GM12878 (cell line): ENCODE data around the gene CLUH. TPM values are rescaled to one million over a fixed set of nuclear protein-coding genes. Genes with fewer than 3 reads are reported as not detected.
A peak's percentile ranks its signal among the peaks of the same experiment; 100 is the strongest.

Experiments
- ATAC-seq: fragments of 200-7000 bp; cut with Tn5 transposase; 3 replicates; pipeline ENCODE4 v1.9.1; 2020; ENCODE audit warnings: mild to moderate bottlenecking, moderate library complexity
- BruUV-seq: library from RNA; stranded (reverse); fragments of 400-500 nt; replicated peaks from 2 replicates; lab custom pipeline; 2021; lab: Mats Ljungman, UMichigan
- CTCF ChIA-PET: fragments of 300-600 bp; sonication (Branson Sonifier 250); formaldehyde crosslinking; extraction: SDS; loops from one replicate; lab custom pipeline; 2021; ENCODE audit warnings: inconsistent platforms; lab: Yijun Ruan, JAX
- POLR2A ChIA-PET: fragments of 350-600 bp; formaldehyde crosslinking; extraction: SDS; loops from one replicate; lab custom pipeline; 2021; ENCODE audit warnings: inconsistent platforms; lab: Charles Lee
- RAD21 ChIA-PET: fragments of 300-600 bp; sonication (Branson Sonifier 250); formaldehyde crosslinking; loops from one replicate; lab custom pipeline; 2023; ENCODE audit warnings: antibody characterized with exemption; ENCODE audit not compliant: unreplicated experiment; lab: Charles Lee
- SMC1A ChIA-PET: fragments of 300-600 bp; sonication (Branson Sonifier 250); formaldehyde crosslinking; loops from one replicate; lab custom pipeline; 2023; ENCODE audit not compliant: unreplicated experiment, uncharacterized antibody; lab: Charles Lee
- DNase-seq: peaks from one replicate; pipeline ENCODE4 v3.0.0-alpha.2; 2011; ENCODE audit warnings: low read depth, low spot score
- FAIRE-seq: peaks from 3 replicates; lab custom pipeline; 2011; peaks lifted over from hg19 to GRCh38; lab: Jason Lieb, UNC
- H2AFZ ChIP-seq: 2 replicates; pipeline ENCODE4 v1.6.0; 2011; ENCODE audit warnings: low read depth, low read length, control low read depth; ENCODE audit not compliant: control insufficient read depth
- H3K27ac ChIP-seq: 2 replicates; pipeline ENCODE4 v1.5.1; 2011; ENCODE audit warnings: control low read depth; ENCODE audit not compliant: control insufficient read depth, insufficient read depth
- H3K27me3 ChIP-seq, 2 experiments: replicated peaks in 1 of 2; 2 replicates each; pipeline versions ENCODE4 v1.6.0 to v1.6.1; 2011; ENCODE audit warnings: low read length in 1 of 2; ENCODE audit not compliant: control insufficient read depth in 2 of 2, insufficient read depth in 2 of 2
- H3K36me3 ChIP-seq, 2 experiments: 2 replicates each; pipeline ENCODE4 v1.5.1; 2011; ENCODE audit warnings: low read length in 1 of 2; ENCODE audit not compliant: control insufficient read depth in 2 of 2, insufficient read depth in 2 of 2
- H3K4me1 ChIP-seq: 2 replicates; pipeline ENCODE4 v1.6.1; 2011; ENCODE audit warnings: mild to moderate bottlenecking, low read length, moderate library complexity, mixed read lengths; ENCODE audit not compliant: control insufficient read depth, insufficient read depth
- H3K4me2 ChIP-seq: 2 replicates; pipeline ENCODE4 v1.6.0; 2011; ENCODE audit warnings: control low read depth; ENCODE audit not compliant: control insufficient read depth, insufficient read depth
- H3K4me3 ChIP-seq: fragments of 200-600 bp; sonication (generic); 2 replicates; pipeline ENCODE4 v1.5.1; 2016
- H3K79me2 ChIP-seq: 2 replicates; pipeline ENCODE4 v1.6.0; 2011; ENCODE audit warnings: low read length; ENCODE audit not compliant: control insufficient read depth, insufficient read depth
- H3K9ac ChIP-seq: 2 replicates; pipeline ENCODE4 v1.8.0; 2011; ENCODE audit warnings: low read length, control low read depth, mixed read lengths; ENCODE audit not compliant: control insufficient read depth, insufficient read depth
- H3K9me3 ChIP-seq: replicated peaks from 3 replicates; pipeline ENCODE4 v1.5.1; 2011; ENCODE audit warnings: mild to moderate bottlenecking, low read length; ENCODE audit not compliant: control insufficient read depth, insufficient read depth
- H4K20me1 ChIP-seq: 2 replicates; pipeline ENCODE4 v1.6.0; 2011; ENCODE audit not compliant: control insufficient read depth, insufficient read depth
- MYC ChIP-seq: IDR thresholded peaks from 2 replicates; pipeline ENCODE4 v1.6.1; 2011; ENCODE audit warnings: mild to moderate bottlenecking, low read length, moderate library complexity, inconsistent platforms; ENCODE audit not compliant: insufficient read depth, insufficient replicate concordance, insufficient read length, severe bottlenecking
- RCOR1 ChIP-seq: conservative IDR thresholded peaks from 2 replicates; pipeline ENCODE4 v1.6.1; 2012; ENCODE audit warnings: low read depth, low read length, improper control_type of control experiment
- ZBTB33 ChIP-seq: fragments of 450-650 bp; IDR thresholded peaks from 2 replicates; pipeline ENCODE4 v1.6.1; 2017; ENCODE audit warnings: mild to moderate bottlenecking
- ZNF687 ChIP-seq: fragments of 450-650 bp; IDR thresholded peaks from 2 replicates; pipeline ENCODE4 v1.6.1; 2017; ENCODE audit warnings: mild to moderate bottlenecking, moderate library complexity
- WGBS: methylation state at CpG from one replicate; pipeline ENCODE4 v1.1.6; 2016; ENCODE audit warnings: low lambda C conversion rate; ENCODE audit not compliant: insufficient replicate concordance, insufficient coverage; ENCODE audit errors: missing lambda C conversion rate; 5-methylcytosine and 5-hydroxymethylcytosine counted together
- in situ Hi-C: fragments of 300-500 bp; cut with MboI; formaldehyde crosslinking; loops from 9 replicates; pipeline ENCODE4 v1.14.3; 2018; ENCODE audit warnings: mixed read lengths
- intact Hi-C: fragments of 100-400 bp; cut with micrococcal nuclease; formaldehyde crosslinking; loops from one replicate; pipeline ENCODE4 v1.14.2; 2022; ENCODE audit not compliant: unreplicated experiment
- microRNA counts: library from miRNA; unstranded; fragments of <30 nt; microRNA quantifications from one replicate; lab custom pipeline; 2016
- microRNA-seq: library from miRNA; unstranded; fragments of <30 nt; microRNA quantifications from one replicate; pipeline ENCODE4, GENCODE V29; 2018
- polyA plus RNA-seq, 11 experiments: library from polyadenylated mRNA; depleted of rRNA in 4 of 11; unstranded in 6 of 11; stranded (reverse) in 5 of 11; fragments of >200 nt; fragmentation: Nextera tagmentation in 4 of 11; fragmentation: Illumina TruSeq in 1 of 11; extraction: Ambion mirVana in 4 of 11; extraction: Trizol in 1 of 11; gene quantifications; 1 replicate in 1 of 11; 2 replicates in 10 of 11; pipeline versions ENCODE4 v1.2.1 to v1.2.3, GENCODE V29; 2011 to 2016; ENCODE audit warnings: inconsistent platforms in 2 of 11, missing spikeins in 2 of 11, low read depth in 1 of 11
- small RNA-seq: library from RNA; depleted of rRNA; stranded (forward); fragments of <200 nt; gene quantifications from one replicate; pipeline ENCODE3, GENCODE V24; 2014
- total RNA-seq, 4 experiments: library from RNA; depleted of rRNA in 3 of 4; stranded (reverse); fragments of >200 nt in 3 of 4; fragmentation: Illumina TruSeq in 1 of 4; extraction: Trizol in 1 of 4; gene quantifications; 2 replicates each; pipeline versions ENCODE4 v1.2.1 to v1.2.3, GENCODE V29; 2013 to 2021

Gene CLUH
- total and polyA plus RNA-seq, 10 of the 15 experiments (the other 5 are each of a cell fraction or from before 2014, with no cell fraction given) = 0.11 to 147 (median 60.2) TPM

DNA sequence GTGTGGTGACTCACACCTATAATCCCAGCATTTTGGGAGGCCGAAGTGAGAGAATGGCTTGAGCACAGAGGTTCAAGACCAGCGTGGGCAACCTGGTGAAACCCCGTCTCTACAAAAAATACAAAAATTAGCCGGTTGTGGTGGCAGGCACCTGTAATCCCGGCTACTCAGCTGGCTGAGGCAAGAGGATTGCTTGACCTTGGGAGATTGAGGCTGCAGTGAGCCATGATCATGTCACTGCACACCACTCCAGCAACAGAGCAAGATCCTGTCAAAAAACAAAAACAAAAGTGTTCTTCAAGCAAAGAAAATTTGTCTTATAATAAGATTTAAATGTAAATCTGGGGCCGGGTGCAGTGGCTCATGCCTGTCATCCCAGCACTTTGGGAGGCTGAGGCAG lies 66.6 kb downstream of the CLUH start:
- no peak for ATAC-seq
- WGBS = 81% methylated on average over 6 of the region's 6 CpGs

More for the DNA sequence above, 66.6 kb downstream of the CLUH start:
- RAD21 ChIA-PET = interaction anchor here (0.6 kb wide), 1 partner anchor 31 kb away, joined by 4 read pairs; no protein-coding TSS in a partner anchor
- intact Hi-C loops (no loop called here), in situ Hi-C loops (no loop called here)
- FAIRE-seq (no peak), DNase-seq (no peak)
- Histone ChIP-seq H3K9me3 (no peaks in the 10 kb centered on the region), H3K4me2 (no peak overlapping the region), H2AFZ (no peak overlapping the region), H3K4me3 (no peak overlapping the region), H3K9ac (no peak overlapping the region), H3K36me3 (peaks cover 2 to 21% of the 10 kb centered on the region in 2 experiments; a peak in 3 of 4 replicates), H3K79me2 (peaks cover 2% of the 10 kb centered on the region), H3K27me3 (no peaks in the 10 kb centered on the region), H3K27ac (no peak overlapping the region), H3K4me1 (no peaks in the 10 kb centered on the region), H4K20me1 (no peaks in the 10 kb centered on the region)
- TF ChIP-seq MYC = no peak
- no peak for TF ChIP-seq RCOR1
- TF ChIP-seq ZBTB33 = no peak
- TF ChIP-seq ZNF687 = no peak
- SMC1A ChIA-PET = interaction anchor here (1.1 kb wide), 1 partner anchor 9 kb away, joined by 3 read pairs; no protein-coding TSS in a partner anchor
- POLR2A ChIA-PET = no interaction called here
- no TSS peak for BruUV-seq
- CTCF ChIA-PET = no interaction called here

MicroRNA genes within 50 kb of the gene (microRNA counts, 767-probe panel; counts per million panel counts)
- 1,936 counts per million, percentile 74 among the panel's probes with 10 or more counts for microRNA hsa-miR-1253 (lab: Ali Mortazavi, UCI)

Small RNA genes within 50 kb of the gene (microRNA-seq; reads per million reads assigned to microRNA genes)
- gene MIR1253 (not detected), gene MIR6776 (not detected)

Small RNA genes within 50 kb of the gene (small RNA-seq; reads per million reads assigned to genes)
- gene MIR1253 (not detected), gene MIR6776 (not detected), gene RN7SL608P (not detected), gene hsa-mir-1253 (not detected)

Other genes starting within 250 kb of the CLUH start
- 22.0 and 23.5 TPM in 2 replicates for gene METTL16, start 199.9 kb downstream of the CLUH start, total RNA-seq (2014; rRNA removed)
- gene METTL16, start 199.9 kb downstream of the CLUH start, total RNA-seq (2014; rRNA removed; fragmentation: Illumina TruSeq; extraction: Trizol) = 20.9 and 21.9 TPM in 2 replicates
- gene METTL16, start 199.9 kb downstream of the CLUH start, total RNA-seq (2021) = 31.3 and 34.3 TPM in 2 replicates
- 21.1 and 22.0 TPM in 2 replicates for gene METTL16, start 199.9 kb downstream of the CLUH start, polyA plus RNA-seq (2011; rRNA removed)
- 24.5 and 24.6 TPM in 2 replicates for gene METTL16, start 199.9 kb downstream of the CLUH start, polyA plus RNA-seq (2014; fragmentation: Illumina TruSeq; extraction: Trizol)
- gene METTL16, start 199.9 kb downstream of the CLUH start, polyA plus RNA-seq (2014; fragmentation: Nextera tagmentation; extraction: Ambion mirVana) = 10 to 100 TPM; 15.6 to 22.9 TPM
- gene METTL16, start 199.9 kb downstream of the CLUH start, polyA plus RNA-seq (2014; rRNA removed) = 22.3 and 25.8 TPM in 2 replicates
- 10 to 100 TPM; 28.6 to 31.7 TPM for gene METTL16, start 199.9 kb downstream of the CLUH start, polyA plus RNA-seq (2016; fragmentation: Nextera tagmentation; extraction: Ambion mirVana)
- 28.9 and 30.1 TPM in 2 replicates for gene PAFAH1B1, start 118.1 kb downstream of the CLUH start, total RNA-seq (2014; rRNA removed)
- 64.1 and 66.1 TPM in 2 replicates for gene PAFAH1B1, start 118.1 kb downstream of the CLUH start, total RNA-seq (2014; rRNA removed; fragmentation: Illumina TruSeq; extraction: Trizol)
- gene PAFAH1B1, start 118.1 kb downstream of the CLUH start, total RNA-seq (2021) = 94.4 and 96.8 TPM in 2 replicates
- gene PAFAH1B1, start 118.1 kb downstream of the CLUH start, polyA plus RNA-seq (2011; rRNA removed) = 107 and 117 TPM in 2 replicates
- gene PAFAH1B1, start 118.1 kb downstream of the CLUH start, polyA plus RNA-seq (2014; fragmentation: Illumina TruSeq; extraction: Trizol) = 61.2 and 87.3 TPM in 2 replicates
- gene PAFAH1B1, start 118.1 kb downstream of the CLUH start, polyA plus RNA-seq (2014; fragmentation: Nextera tagmentation; extraction: Ambion mirVana) = 10 to 100 TPM; 32.6 to 41.0 TPM
- gene PAFAH1B1, start 118.1 kb downstream of the CLUH start, polyA plus RNA-seq (2014; rRNA removed) = 47.6 and 48.8 TPM in 2 replicates
- 10 to 100 TPM; 47.9 to 49.4 TPM for gene PAFAH1B1, start 118.1 kb downstream of the CLUH start, polyA plus RNA-seq (2016; fragmentation: Nextera tagmentation; extraction: Ambion mirVana)
- not detected in 2 replicates for gene CCDC92B, start 37.9 kb upstream of the CLUH start, total RNA-seq (2014; rRNA removed)
- not detected in 2 replicates for gene CCDC92B, start 37.9 kb upstream of the CLUH start, total RNA-seq (2014; rRNA removed; fragmentation: Illumina TruSeq; extraction: Trizol)
- gene CCDC92B, start 37.9 kb upstream of the CLUH start, total RNA-seq (2021) = not detected in 2 replicates
- not detected in 2 replicates for gene CCDC92B, start 37.9 kb upstream of the CLUH start, polyA plus RNA-seq (2011; rRNA removed)
- not detected in 2 replicates for gene CCDC92B, start 37.9 kb upstream of the CLUH start, polyA plus RNA-seq (2014; fragmentation: Illumina TruSeq; extraction: Trizol)
- not detected for gene CCDC92B, start 37.9 kb upstream of the CLUH start, polyA plus RNA-seq (2014; fragmentation: Nextera tagmentation; extraction: Ambion mirVana)
- not detected in 2 replicates for gene CCDC92B, start 37.9 kb upstream of the CLUH start, polyA plus RNA-seq (2014; rRNA removed)
- not detected for gene CCDC92B, start 37.9 kb upstream of the CLUH start, polyA plus RNA-seq (2016; fragmentation: Nextera tagmentation; extraction: Ambion mirVana)
- gene RAP1GAP2, start 84.7 kb upstream of the CLUH start, total RNA-seq (2014; rRNA removed) = 0.49 and 0.68 TPM in 2 replicates
- 0.36 and 0.37 TPM in 2 replicates for gene RAP1GAP2, start 84.7 kb upstream of the CLUH start, total RNA-seq (2014; rRNA removed; fragmentation: Illumina TruSeq; extraction: Trizol)
- 0.95 and 0.98 TPM in 2 replicates for gene RAP1GAP2, start 84.7 kb upstream of the CLUH start, total RNA-seq (2021)
- gene RAP1GAP2, start 84.7 kb upstream of the CLUH start, polyA plus RNA-seq (2011; rRNA removed) = not detected in 2 replicates
- 0.54 and 0.95 TPM in 2 replicates for gene RAP1GAP2, start 84.7 kb upstream of the CLUH start, polyA plus RNA-seq (2014; fragmentation: Illumina TruSeq; extraction: Trizol)
- gene RAP1GAP2, start 84.7 kb upstream of the CLUH start, polyA plus RNA-seq (2014; fragmentation: Nextera tagmentation; extraction: Ambion mirVana) = under 1 TPM in 1 of 2 experiments, not detected in 1; 0.03 TPM
- gene RAP1GAP2, start 84.7 kb upstream of the CLUH start, polyA plus RNA-seq (2014; rRNA removed) = 0.78 and 1.5 TPM in 2 replicates
- under 1 TPM; 0.24 to 0.43 TPM for gene RAP1GAP2, start 84.7 kb upstream of the CLUH start, polyA plus RNA-seq (2016; fragmentation: Nextera tagmentation; extraction: Ambion mirVana)